ENCODE results near the gene UBE3A.

Gene UBE3A

DNA sequence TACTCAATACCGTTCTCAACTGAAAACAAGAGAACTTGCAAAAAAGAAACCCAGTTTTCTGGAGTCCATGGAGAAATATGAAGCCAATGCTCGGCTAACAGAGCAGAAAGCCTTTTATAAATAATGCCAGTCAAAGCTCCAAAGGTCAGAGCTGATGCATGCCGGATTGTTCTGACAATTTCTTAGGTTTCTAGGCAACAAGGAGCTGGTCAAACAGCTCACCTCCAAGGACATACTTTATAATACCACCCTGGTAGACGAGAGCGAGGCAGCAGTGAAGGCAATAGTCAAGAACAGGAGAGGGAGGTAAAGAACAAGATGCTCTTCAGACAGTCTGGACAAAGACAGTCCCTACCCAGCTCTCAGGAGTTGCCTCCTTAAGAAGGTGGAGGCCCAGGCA lies 111.1 kb downstream of the UBE3A start:
- no peak for ATAC-seq

DNA sequence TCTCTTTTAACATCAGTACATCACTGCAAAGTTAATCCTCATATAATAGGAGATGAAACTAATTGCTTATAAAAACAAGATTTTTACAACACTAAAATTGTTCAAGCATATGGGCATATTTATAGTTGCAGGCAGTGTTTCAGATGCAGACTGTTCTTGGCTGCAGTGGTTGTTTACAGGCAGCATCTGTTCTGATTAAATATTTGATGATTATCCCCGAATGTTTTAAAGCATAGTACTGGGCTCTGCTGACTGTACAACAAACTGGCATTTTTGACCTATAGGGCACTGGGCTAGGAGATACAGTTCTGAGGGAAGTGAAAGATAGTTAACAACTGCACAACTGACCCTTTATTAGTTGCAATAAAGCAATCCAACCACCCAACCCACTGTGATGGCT lies 113.6 kb downstream of the UBE3A start:
- ATAC-seq, result no peak

DNA sequence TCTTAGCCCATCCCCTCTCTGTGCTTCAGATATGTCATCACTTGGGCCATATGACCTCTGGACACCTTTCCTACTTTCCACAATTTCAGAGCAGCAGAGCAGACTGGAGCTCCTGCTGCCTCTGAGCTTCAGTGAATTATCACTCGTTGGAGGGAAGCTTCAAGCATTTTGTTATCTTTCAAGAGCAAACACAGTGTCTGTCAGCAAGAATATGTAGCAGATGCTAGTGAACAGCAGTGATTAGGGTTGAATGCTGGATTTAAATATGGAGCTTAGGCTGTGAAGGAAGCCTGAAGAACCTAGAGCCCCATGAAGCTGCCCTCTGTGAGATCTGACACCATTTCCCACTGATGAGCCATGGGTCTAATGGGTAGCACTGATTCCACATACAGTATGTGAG lies 115.4 kb downstream of the UBE3A start:
- no peak for ATAC-seq

DNA sequence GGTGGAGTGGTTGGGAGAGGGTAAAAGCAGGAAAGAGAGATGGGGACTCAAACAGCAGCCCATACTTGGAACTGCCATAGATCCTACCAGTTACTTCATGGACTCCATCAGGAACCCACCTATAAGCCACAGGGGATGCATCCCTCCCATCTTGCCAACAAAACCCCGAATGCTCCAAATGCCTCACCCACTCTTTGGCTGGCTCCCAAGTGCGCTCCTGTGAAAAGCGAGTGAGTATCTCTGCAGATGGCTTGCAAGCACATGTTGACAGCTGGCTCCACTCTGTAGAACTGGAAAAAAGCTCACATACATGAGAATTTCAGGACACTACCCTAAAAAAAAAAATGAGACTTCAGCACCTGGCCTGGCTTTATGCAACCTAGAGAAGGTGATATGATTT lies 151.0 kb downstream of the UBE3A start:
- ATAC-seq, result no peak

Measured in activated CD4-positive, CD25-positive, alpha-beta regulatory T cell treated with anti-CD3 and anti-CD28 coated beads, Interleukin-2, amount 50 U/mL, for 24 hours (primary cell).